Astrocyte (in vitro differentiated cells and primary cell): ENCODE results near the gene SLC17A6. TPM values are rescaled to one million over a fixed set of nuclear protein-coding genes. Genes with fewer than 3 reads are reported as not detected.

ENCODE experiments used
- DNase-seq: peaks from one replicate; pipeline ENCODE4 v3.0.0-alpha.2; 2010; ENCODE audit warnings: low read depth
- FAIRE-seq: peaks from 2 replicates; lab custom pipeline; 2011; peaks lifted over from hg19 to GRCh38; lab: Jason Lieb, UNC
- H2AFZ ChIP-seq: 2 replicates; pipeline ENCODE4 v1.6.0; 2012; ENCODE audit warnings: low read depth, low read length, inconsistent platforms
- H3K27ac ChIP-seq: 2 replicates; pipeline ENCODE4 v1.5.1; 2011; ENCODE audit warnings: low read depth, low read length, inconsistent platforms
- H3K27me3 ChIP-seq: 2 replicates; pipeline ENCODE4 v1.6.0; 2011; ENCODE audit warnings: low read length, inconsistent platforms; ENCODE audit not compliant: insufficient read depth
- H3K36me3 ChIP-seq: 2 replicates; pipeline ENCODE4 v1.5.1; 2011; ENCODE audit warnings: low read length, inconsistent platforms; ENCODE audit not compliant: insufficient read depth
- H3K4me1 ChIP-seq: 2 replicates; pipeline ENCODE4 v1.5.1; 2011; ENCODE audit warnings: low read length, inconsistent platforms; ENCODE audit not compliant: insufficient read depth
- H3K4me2 ChIP-seq: 2 replicates; pipeline ENCODE4 v1.6.0; 2012; ENCODE audit warnings: low read length, inconsistent platforms
- H3K4me3 ChIP-seq: 2 replicates; pipeline ENCODE4 v1.5.1; 2011; ENCODE audit warnings: low read depth, mild to moderate bottlenecking, low read length, inconsistent platforms; ENCODE audit not compliant: insufficient read depth
- H3K79me2 ChIP-seq: 2 replicates; pipeline ENCODE4 v1.6.0; 2012; ENCODE audit warnings: mild to moderate bottlenecking, low read length, inconsistent platforms; ENCODE audit not compliant: insufficient read depth
- H3K9ac ChIP-seq: 2 replicates; pipeline ENCODE4 v1.6.0; 2012; ENCODE audit warnings: mild to moderate bottlenecking, low read length, inconsistent platforms
- H3K9me3 ChIP-seq: 2 replicates; pipeline ENCODE4 v1.5.1; 2012; ENCODE audit warnings: low read depth, mild to moderate bottlenecking, low read length, inconsistent platforms; ENCODE audit not compliant: insufficient read depth
- H4K20me1 ChIP-seq: 2 replicates; pipeline ENCODE4 v1.6.0; 2012; ENCODE audit warnings: low read length, inconsistent platforms; ENCODE audit not compliant: insufficient read depth
- H3K27ac Mint-ChIP-seq: one replicate; pipeline ENCODE4 v1.8.0; 2021; ENCODE audit warnings: mild to moderate bottlenecking, mixed read lengths; ENCODE audit not compliant: unreplicated experiment
- H3K27me3 Mint-ChIP-seq: one replicate; pipeline ENCODE4 v1.8.0; 2021; ENCODE audit warnings: low read depth, mixed read lengths; ENCODE audit not compliant: unreplicated experiment
- H3K36me3 Mint-ChIP-seq: one replicate; pipeline ENCODE4 v1.8.0; 2021; ENCODE audit warnings: low read depth, mixed read lengths; ENCODE audit not compliant: unreplicated experiment
- H3K4me1 Mint-ChIP-seq: one replicate; pipeline ENCODE4 v1.8.0; 2021; ENCODE audit warnings: low read depth, mixed read lengths; ENCODE audit not compliant: unreplicated experiment
- H3K4me3 Mint-ChIP-seq: one replicate; pipeline ENCODE4 v1.8.0; 2021; ENCODE audit warnings: mild to moderate bottlenecking, moderate library complexity, mixed read lengths; ENCODE audit not compliant: unreplicated experiment
- H3K9me3 Mint-ChIP-seq: one replicate; pipeline ENCODE4 v1.8.0; 2021; ENCODE audit warnings: mild to moderate bottlenecking, mixed read lengths; ENCODE audit not compliant: unreplicated experiment
- EZH2 ChIP-seq: IDR thresholded peaks from 2 replicates; pipeline ENCODE4 v1.6.1; 2012; ENCODE audit warnings: mild to moderate bottlenecking, low read length, inconsistent platforms; ENCODE audit not compliant: insufficient read depth
- total RNA-seq: library from RNA; stranded (reverse); gene quantifications from 2 replicates; pipeline ENCODE4 v1.2.1, GENCODE V29; 2021
- TF ChIP-seq, protein P1 (sequence below): IDR thresholded peaks from 2 replicates; pipeline ENCODE4 v1.5.1; 2011; ENCODE audit warnings: low read depth, mild to moderate bottlenecking, inconsistent platforms, low read length, moderate library complexity; ENCODE audit not compliant: insufficient read depth

Gene SLC17A6
- total RNA-seq, 1 donor from 2014 or later = not detected

DNA sequence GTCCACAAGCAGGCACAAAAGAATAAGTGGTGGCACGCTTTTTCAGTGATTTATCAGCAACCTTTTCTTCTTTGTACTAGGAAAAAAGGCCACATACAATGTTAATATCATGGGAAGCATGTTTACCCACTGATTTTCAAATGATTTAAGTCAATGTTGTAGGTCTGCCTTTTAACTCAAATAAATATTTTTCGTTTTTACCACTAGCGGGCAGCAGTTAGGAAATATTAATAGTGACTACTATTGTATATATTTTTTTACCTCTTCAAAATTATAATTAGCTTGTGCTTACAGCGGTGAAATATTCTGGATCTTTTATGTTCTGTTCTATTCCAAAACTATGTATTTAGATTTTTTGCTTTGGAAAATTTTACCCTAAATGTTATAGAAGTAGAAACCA, 6.4 kb upstream of the SLC17A6 start:
- no peak overlapping the region for H3K27ac Mint-ChIP-seq

DNA sequence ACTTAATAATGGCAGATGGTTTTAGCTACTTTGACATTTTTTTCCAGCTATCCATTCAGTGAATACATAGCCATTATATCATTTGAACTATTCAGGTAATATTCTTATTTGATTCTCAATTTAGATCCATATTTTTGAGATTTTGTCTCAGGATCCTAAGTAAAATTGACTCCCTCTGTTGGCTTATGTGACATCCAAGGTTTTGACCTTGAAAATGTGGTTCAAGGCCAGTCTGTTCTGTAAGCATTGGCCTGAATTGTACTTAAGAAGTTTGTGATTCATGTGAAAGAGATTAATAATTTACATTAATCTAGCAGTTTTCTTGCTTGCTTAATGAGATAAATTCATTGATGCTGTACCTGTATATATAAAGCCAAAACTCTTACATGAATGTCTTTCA, 1.6 kb upstream of the SLC17A6 start:
- Histone ChIP-seq H3K9me3 (no peaks in the 10 kb centered on the region), H3K36me3 (no peaks in the 10 kb centered on the region), H3K27me3 (peaks cover 41% of the 10 kb centered on the region), H4K20me1 (no peaks in the 10 kb centered on the region), H3K9ac (no peak overlapping the region), H3K27ac (no peak overlapping the region), H3K4me1 (no peaks in the 10 kb centered on the region), H3K4me2 (no peak overlapping the region), H3K4me3 (no peak overlapping the region), H2AFZ (no peak overlapping the region), H3K79me2 (no peaks in the 10 kb centered on the region)
- no peak for FAIRE-seq
- DNase-seq = no peak
- no peaks in the 10 kb centered on the region for H3K36me3 Mint-ChIP-seq
- no peak overlapping the region for H3K27ac Mint-ChIP-seq
- H3K4me3 Mint-ChIP-seq = no peak overlapping the region
- H3K27me3 Mint-ChIP-seq = peaks cover 42% of the 10 kb centered on the region
- no peaks in the 10 kb centered on the region for H3K4me1 Mint-ChIP-seq
- TF ChIP-seq, protein P1, sequence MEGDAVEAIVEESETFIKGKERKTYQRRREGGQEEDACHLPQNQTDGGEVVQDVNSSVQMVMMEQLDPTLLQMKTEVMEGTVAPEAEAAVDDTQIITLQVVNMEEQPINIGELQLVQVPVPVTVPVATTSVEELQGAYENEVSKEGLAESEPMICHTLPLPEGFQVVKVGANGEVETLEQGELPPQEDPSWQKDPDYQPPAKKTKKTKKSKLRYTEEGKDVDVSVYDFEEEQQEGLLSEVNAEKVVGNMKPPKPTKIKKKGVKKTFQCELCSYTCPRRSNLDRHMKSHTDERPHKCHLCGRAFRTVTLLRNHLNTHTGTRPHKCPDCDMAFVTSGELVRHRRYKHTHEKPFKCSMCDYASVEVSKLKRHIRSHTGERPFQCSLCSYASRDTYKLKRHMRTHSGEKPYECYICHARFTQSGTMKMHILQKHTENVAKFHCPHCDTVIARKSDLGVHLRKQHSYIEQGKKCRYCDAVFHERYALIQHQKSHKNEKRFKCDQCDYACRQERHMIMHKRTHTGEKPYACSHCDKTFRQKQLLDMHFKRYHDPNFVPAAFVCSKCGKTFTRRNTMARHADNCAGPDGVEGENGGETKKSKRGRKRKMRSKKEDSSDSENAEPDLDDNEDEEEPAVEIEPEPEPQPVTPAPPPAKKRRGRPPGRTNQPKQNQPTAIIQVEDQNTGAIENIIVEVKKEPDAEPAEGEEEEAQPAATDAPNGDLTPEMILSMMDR = no peak
- TF ChIP-seq EZH2 = no peak
- no peaks in the 10 kb centered on the region for H3K9me3 Mint-ChIP-seq

More for the DNA sequence above, 6.4 kb upstream of the SLC17A6 start:
- no peaks in the 10 kb centered on the region for H3K27me3 Mint-ChIP-seq
- H3K4me3 ChIP-seq = no peak overlapping the region
- H3K79me2 ChIP-seq = no peaks in the 10 kb centered on the region
- H3K27me3 ChIP-seq = no peaks in the 10 kb centered on the region
- no peak for TF ChIP-seq EZH2
- TF ChIP-seq, protein P1 = no peak
- no peak overlapping the region for H3K4me2 ChIP-seq
- H3K9me3 Mint-ChIP-seq = no peaks in the 10 kb centered on the region
- no peaks in the 10 kb centered on the region for H3K4me1 Mint-ChIP-seq
- DNase-seq (no peak), FAIRE-seq (no peak)
- no peak overlapping the region for H3K27ac ChIP-seq
- no peaks in the 10 kb centered on the region for H3K36me3 ChIP-seq
- H3K4me3 Mint-ChIP-seq = no peak overlapping the region
- no peaks in the 10 kb centered on the region for H3K9me3 ChIP-seq
- no peak overlapping the region for H3K9ac ChIP-seq
- no peaks in the 10 kb centered on the region for H3K36me3 Mint-ChIP-seq
- H4K20me1 ChIP-seq = no peaks in the 10 kb centered on the region
- H3K4me1 ChIP-seq = no peaks in the 10 kb centered on the region
- no peak overlapping the region for H2AFZ ChIP-seq

DNA sequence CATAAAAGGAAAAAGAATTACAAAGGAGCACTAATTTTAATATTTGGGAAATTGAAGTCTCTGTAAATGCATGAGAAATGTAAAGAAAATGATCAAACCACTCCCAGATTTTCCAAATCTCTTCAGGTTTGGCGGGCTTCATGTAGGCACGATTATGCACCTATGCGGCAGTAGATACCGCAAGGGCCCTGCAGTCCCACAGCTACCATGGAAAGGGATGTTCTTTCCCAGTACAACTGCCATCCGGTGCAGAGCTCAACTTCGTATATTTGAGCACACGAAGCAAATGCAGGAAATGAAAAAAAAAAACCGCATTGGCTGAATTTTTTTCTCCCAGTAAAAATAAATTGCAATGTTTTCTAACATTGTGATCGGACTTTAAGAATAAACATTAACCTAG, 1.4 kb downstream of the SLC17A6 start:
- H3K36me3 ChIP-seq = no peaks in the 10 kb centered on the region
- Mint-ChIP-seq H3K9me3 (peaks cover 7% of the 10 kb centered on the region), H3K27me3 (peaks cover 72% of the 10 kb centered on the region), H3K36me3 (no peaks in the 10 kb centered on the region), H3K4me3 (no peak overlapping the region), H3K4me1 (no peaks in the 10 kb centered on the region), H3K27ac (no peak overlapping the region)
- DNase-seq (no peak), FAIRE-seq (no peak)
- no peak overlapping the region for H3K4me3 ChIP-seq
- H3K4me1 ChIP-seq = no peaks in the 10 kb centered on the region
- H3K9me3 ChIP-seq = no peaks in the 10 kb centered on the region
- no peak overlapping the region for H2AFZ ChIP-seq
- no peaks in the 10 kb centered on the region for H4K20me1 ChIP-seq
- no peak overlapping the region for H3K4me2 ChIP-seq
- H3K27ac ChIP-seq = no peak overlapping the region
- H3K27me3 ChIP-seq = peaks cover 69% of the 10 kb centered on the region
- H3K9ac ChIP-seq = no peak overlapping the region
- H3K79me2 ChIP-seq = no peaks in the 10 kb centered on the region
- no peak for TF ChIP-seq EZH2
- TF ChIP-seq, protein P1 = no peak
